Measurements from ENCODE around the gene NTRK3. TPM values are rescaled to one million over a fixed set of nuclear protein-coding genes. Genes with fewer than 3 reads are reported as not detected.

NTRK3 gene
- total RNA-seq, 1 donor from 2014 or later = 6.4 TPM

DNA sequence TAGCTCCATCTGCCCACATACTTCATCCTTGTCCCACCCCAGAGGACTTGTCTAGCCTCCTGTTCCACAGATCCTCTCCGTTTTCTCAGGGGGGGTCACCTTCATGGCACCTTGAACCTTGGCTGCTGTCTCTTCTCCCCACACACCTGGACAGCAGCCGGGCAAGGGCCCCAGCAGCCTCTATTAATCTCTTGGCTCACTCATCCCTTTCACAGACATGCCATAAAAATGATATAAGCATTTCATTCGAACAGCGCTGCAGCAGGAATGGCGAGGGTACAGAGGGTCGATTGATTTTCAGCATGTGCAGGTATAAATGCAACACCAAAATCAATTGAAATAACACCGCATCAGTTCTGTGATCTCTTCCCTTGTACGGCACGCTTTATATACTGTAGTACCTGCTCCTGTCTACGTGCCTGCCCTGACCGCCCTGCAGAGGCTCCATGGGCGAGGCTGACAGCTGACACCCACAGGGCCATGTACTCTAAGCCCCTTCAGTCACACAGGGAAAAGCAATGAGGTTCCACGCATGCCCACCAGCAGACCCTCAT lies 209.9 kb downstream of the NTRK3 start:
- TF ChIP-seq CTCF (IDR thresholded peaks at IDR 0.05; ENCODE audit: unreplicated experiment) = no peak
- H3K9me3 Mint-ChIP-seq (ENCODE audit: unreplicated experiment) = no peaks in the 10 kb centered on the region
- peaks cover 3% of the 10 kb centered on the region for H3K27me3 Mint-ChIP-seq (ENCODE audit: unreplicated experiment)
- H3K27ac Mint-ChIP-seq (ENCODE audit: unreplicated experiment) = no peak overlapping the region
- H3K4me3 Mint-ChIP-seq (ENCODE audit: unreplicated experiment) = no peak overlapping the region
- no peaks in the 10 kb centered on the region for H3K36me3 Mint-ChIP-seq (ENCODE audit: low read depth, unreplicated experiment)
- no peaks in the 10 kb centered on the region for H3K4me1 Mint-ChIP-seq (ENCODE audit: unreplicated experiment)
- no peak for DNase-seq (ENCODE audit: low spot score)

GRCh38 chr15:88043396-88043795 lies 213.1 kb downstream of the NTRK3 start:
- peaks cover under 1% of the 10 kb centered on the region for H3K4me1 Mint-ChIP-seq (ENCODE audit: unreplicated experiment)

DNA sequence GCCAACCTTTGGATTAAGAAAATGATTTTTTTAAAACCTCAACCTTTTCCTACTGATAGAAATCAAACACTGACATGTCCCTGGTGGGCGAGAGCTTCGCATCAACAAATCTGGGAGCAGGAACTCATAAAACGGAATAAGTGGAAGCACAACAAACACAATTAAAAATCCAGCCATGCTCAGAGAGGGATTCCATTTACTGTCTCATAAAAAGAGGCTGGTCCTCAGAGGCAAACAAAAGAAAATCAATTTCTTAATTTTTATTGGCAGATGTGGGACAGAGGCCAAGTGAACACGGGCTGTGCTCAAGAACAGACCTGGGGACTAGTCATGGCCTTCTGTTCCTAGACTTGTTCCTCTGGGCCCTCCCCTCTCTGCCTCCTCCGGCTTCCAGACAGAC lies 214.5 kb downstream of the NTRK3 start:
- Mint-ChIP-seq H3K4me1 (ENCODE audit: unreplicated experiment) (peaks cover 12% of the 10 kb centered on the region), H3K9me3 (ENCODE audit: unreplicated experiment) (no peaks in the 10 kb centered on the region), H3K27ac (ENCODE audit: unreplicated experiment) (no peak overlapping the region), H3K36me3 (ENCODE audit: low read depth, unreplicated experiment) (no peaks in the 10 kb centered on the region), H3K4me3 (ENCODE audit: unreplicated experiment) (no peak overlapping the region), H3K27me3 (ENCODE audit: unreplicated experiment) (peaks cover 6% of the 10 kb centered on the region)
- no peak for TF ChIP-seq CTCF (IDR thresholded peaks at IDR 0.05; ENCODE audit: unreplicated experiment)
- DNase-seq (ENCODE audit: low spot score) = no peak

More at GRCh38 chr15:88043396-88043795, 213.1 kb downstream of the NTRK3 start:
- no peak for DNase-seq (ENCODE audit: low spot score)
- Mint-ChIP-seq H3K4me3 (ENCODE audit: unreplicated experiment) (no peak overlapping the region), H3K27ac (ENCODE audit: unreplicated experiment) (no peak overlapping the region), H3K27me3 (ENCODE audit: unreplicated experiment) (peaks cover 3% of the 10 kb centered on the region), H3K36me3 (ENCODE audit: low read depth, unreplicated experiment) (no peaks in the 10 kb centered on the region), H3K9me3 (ENCODE audit: unreplicated experiment) (no peaks in the 10 kb centered on the region)
- TF ChIP-seq CTCF (IDR thresholded peaks at IDR 0.05; ENCODE audit: unreplicated experiment) = no peak

- no peaks in the 10 kb centered on the region for H3K9me3 Mint-ChIP-seq (ENCODE audit: unreplicated experiment)
- H3K36me3 Mint-ChIP-seq (ENCODE audit: low read depth, unreplicated experiment) = no peaks in the 10 kb centered on the region
- H3K27me3 Mint-ChIP-seq (ENCODE audit: unreplicated experiment) = peaks cover 6% of the 10 kb centered on the region
- no peak for DNase-seq (ENCODE audit: low spot score)
- peaks cover 26% of the 10 kb centered on the region for H3K4me1 Mint-ChIP-seq (ENCODE audit: unreplicated experiment)
- no peak for TF ChIP-seq CTCF (IDR thresholded peaks at IDR 0.05; ENCODE audit: unreplicated experiment)
- H3K4me3 Mint-ChIP-seq (ENCODE audit: unreplicated experiment) = no peak overlapping the region
- no peak overlapping the region for H3K27ac Mint-ChIP-seq (ENCODE audit: unreplicated experiment)
Measured at GRCh38 chr15:88040516-88040915, 216.0 kb downstream of the NTRK3 start.

- H3K27ac Mint-ChIP-seq (ENCODE audit: unreplicated experiment) = peak overlapping the region; percentile 97
- peaks cover 6% of the 10 kb centered on the region for H3K27me3 Mint-ChIP-seq (ENCODE audit: unreplicated experiment)
- DNase-seq (ENCODE audit: low spot score) = no peak
- H3K36me3 Mint-ChIP-seq (ENCODE audit: low read depth, unreplicated experiment) = no peaks in the 10 kb centered on the region
- H3K9me3 Mint-ChIP-seq (ENCODE audit: unreplicated experiment) = no peaks in the 10 kb centered on the region
- TF ChIP-seq CTCF (IDR thresholded peaks at IDR 0.05; ENCODE audit: unreplicated experiment) = no peak
- H3K4me1 Mint-ChIP-seq (ENCODE audit: unreplicated experiment) = peaks cover 40% of the 10 kb centered on the region
- no peak overlapping the region for H3K4me3 Mint-ChIP-seq (ENCODE audit: unreplicated experiment)
Measured at GRCh38 chr15:88038261-88038660, 218.3 kb downstream of the NTRK3 start.

All from endothelial cell (in vitro differentiated cells).